GF-D8 (cell line): Measurements from ENCODE around the gene NXT1.
"Not testable (repeated sequence)": the region's sequence is repeated elsewhere in the genome, so short reads cannot be mapped to it uniquely, and the experiment has no call there.

Source experiments
- DNase-seq: peaks from one replicate; lab custom pipeline; 2025; lab: John Stamatoyannopoulos, UW

NXT1 gene

GRCh38 chr20:23350196-23350903 lies at the start of gene NXT1:
Gene NXT1, plus strand, starts transcription at chr20:23350791. Its CDS starts 3,251 bp downstream, at chr20:23354042.
- peak; percentile 87 for DNase-seq

- no peak for DNase-seq
Observed at GRCh38 chr20:23301436-23302050, 49.0 kb upstream of the NXT1 start.

- no peak for DNase-seq
Observed at GRCh38 chr20:23302386-23302785, 48.2 kb upstream of the NXT1 start.

DNA sequence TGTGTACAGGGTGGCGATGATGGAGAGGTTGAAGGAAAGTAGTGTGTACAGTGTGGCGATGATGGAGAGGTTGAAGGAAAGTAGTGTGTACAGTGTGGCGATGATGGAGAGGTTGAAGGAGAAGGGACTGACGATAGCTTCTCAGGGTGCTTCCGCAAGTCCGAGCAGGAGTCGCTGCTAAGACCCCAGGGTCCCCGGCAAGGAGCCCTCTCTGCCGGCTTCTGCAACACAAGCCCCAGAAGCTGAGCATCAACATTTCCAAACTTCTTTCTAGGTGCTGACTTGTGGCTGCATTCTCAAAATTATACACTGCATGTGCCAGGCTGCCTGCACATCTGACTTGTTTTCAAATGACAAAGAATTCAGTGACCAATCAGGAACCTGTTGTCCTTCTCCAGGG lies 47.8 kb upstream of the NXT1 start:
- no peak for DNase-seq

GRCh38 chr20:23303325-23304102 lies 47.1 kb upstream of the NXT1 start:
- no peak for DNase-seq

DNA sequence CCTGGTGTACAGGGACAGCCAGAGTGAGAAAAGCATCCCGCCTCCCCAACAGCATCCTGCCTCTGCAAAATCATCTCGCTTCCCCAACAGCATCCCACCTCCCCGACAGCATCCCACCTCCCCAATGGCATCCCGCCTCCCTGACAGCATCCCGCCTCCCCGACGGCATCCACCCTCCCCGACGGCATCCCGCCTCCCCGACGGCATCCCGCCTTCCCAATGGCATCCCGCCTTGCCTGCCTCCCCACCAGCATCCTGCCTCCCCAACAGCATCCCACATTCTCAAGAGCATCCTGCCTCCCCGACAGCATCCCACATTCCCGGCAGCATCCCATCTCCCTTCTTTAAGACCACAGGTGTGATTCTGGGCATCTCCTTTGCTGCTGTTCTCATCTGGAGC lies 46.0 kb upstream of the NXT1 start:
- no peak for DNase-seq

- DNase-seq: no peak
Observed at GRCh38 chr20:23305098-23305497, 45.5 kb upstream of the NXT1 start.

GRCh38 chr20:23307393-23307792 lies 43.2 kb upstream of the NXT1 start:
- DNase-seq: not testable (repeated sequence)

- no peak for DNase-seq
Observed at GRCh38 chr20:23308024-23308423, 42.6 kb upstream of the NXT1 start.

DNA sequence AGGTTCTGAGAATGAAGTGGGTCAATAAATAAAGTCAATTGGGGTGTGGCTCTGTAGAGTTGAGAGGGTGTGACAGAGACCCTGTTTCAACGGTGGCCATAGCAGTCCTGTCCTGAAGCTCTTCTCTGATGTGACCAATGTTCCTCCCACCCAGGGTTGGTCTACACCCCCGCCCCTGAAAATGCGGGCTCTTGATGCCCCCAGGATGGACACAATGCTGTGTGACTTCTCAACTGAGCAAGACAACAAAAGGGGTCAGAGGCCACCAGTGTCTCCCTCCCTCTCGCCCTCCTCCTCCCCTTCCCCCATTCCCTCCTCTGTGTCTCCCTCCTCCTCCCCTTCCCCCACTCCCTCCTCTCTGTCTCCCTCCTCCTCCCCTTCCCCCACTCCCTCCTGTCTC lies 41.7 kb upstream of the NXT1 start:
- DNase-seq: no peak

GRCh38 chr20:23309781-23310180 lies 40.8 kb upstream of the NXT1 start:
- no peak for DNase-seq

DNA sequence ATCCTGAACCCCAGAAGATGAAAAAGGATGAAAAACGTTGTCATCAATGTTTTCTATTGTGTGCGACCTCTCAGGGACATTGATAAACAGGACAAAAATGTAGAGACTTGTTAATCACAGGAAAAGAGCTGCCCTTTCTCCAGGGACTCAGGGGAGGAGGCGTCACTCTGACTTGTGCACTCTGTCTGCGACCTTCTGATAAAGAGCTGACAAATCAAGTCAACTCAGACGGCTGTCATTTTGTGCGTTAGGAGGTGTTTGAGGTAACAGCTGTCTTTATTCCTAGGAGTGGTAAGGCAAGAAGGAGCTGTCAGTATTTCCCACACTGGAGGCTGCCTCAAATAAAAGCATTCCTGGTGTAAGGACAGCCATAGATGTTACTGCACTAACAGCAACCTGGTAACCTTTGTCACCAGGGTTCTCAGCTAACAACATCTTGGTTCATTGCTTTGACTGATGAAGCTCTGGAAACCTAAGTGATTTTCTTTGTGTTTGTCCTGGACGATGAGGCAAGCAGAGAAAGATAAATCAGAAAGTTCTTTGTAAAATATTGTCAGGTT lies 38.6 kb upstream of the NXT1 start:
- no peak for DNase-seq

DNA sequence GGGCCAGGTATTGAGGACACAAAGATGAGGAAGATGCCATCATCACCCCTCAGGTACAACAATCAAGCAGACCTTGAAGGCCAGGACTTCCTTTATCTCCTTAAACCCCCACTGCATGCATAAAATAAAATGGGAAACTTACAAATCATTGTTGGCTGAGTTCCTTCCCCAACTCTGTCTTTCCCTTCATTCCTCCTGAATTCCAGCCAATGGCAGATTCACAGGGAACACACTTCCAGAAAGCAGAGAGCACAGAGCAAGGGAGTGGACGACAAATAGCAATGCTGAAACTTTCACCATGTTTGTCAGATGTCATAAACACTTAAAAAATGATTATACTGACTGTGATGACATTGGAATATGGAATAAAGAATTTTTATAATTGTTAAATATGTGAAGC lies 37.3 kb upstream of the NXT1 start:
- no peak for DNase-seq

DNA sequence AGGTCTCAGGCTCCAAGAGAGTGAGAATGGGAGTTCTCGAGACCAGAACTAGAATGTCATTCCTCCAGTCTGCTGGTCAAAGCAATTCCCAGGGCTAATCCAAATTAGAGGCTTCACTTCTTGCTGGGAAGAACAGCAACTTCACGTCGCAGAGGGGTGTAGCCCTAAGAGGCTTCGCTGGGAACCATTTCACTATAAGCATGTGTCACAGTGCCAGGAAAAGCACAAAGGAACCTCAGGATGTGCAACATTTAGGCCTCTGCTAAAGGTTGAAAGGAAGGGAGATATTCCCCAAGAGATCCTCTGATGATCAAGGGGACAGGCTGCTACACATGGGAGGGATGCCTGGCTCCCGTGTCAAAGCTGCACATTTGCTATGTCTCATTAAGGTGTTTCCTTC lies 35.9 kb upstream of the NXT1 start:
- DNase-seq: no peak

GRCh38 chr20:23315099-23315498 lies 35.5 kb upstream of the NXT1 start:
- DNase-seq: no peak

GRCh38 chr20:23316626-23317025 lies 34.0 kb upstream of the NXT1 start:
- no peak for DNase-seq

DNA sequence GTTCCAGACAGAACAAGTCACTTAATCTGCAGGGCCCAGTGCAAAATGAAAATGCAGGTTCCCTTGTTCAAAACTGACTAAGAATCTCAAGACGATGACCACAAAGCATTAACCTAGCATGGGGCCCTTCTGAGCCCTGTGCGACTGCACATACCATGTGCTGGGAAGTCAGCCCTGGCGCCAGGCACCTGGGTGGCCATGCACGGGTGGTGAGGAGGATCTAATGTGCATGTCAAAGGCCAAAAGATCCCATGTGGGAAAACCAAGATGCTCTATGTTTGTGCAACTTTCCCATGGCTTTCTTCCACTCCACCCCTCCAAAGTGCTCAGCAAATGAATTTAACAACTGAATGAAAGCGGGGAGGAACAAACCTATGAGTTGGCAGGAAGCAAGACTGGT lies 33.5 kb upstream of the NXT1 start:
- DNase-seq: no peak

DNA sequence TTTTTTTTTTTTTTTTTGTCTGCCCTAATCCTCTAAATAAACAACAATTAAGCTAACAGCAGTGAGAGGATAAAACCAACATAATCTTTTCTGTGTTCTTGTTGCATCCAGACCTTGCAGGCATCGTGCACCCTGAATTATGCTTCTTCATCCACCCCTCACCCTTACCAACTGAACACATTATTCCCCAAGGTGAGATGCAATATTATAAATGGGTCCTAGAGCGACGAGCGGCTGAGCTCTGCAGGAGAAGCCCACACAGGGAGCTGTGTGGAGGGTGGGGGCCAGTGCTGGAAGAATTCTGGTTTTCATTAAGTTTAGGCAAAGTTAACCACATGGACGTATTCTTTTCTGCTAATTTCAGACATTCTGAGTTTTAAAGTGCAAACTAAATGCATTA lies 32.2 kb upstream of the NXT1 start:
- DNase-seq: no peak

DNA sequence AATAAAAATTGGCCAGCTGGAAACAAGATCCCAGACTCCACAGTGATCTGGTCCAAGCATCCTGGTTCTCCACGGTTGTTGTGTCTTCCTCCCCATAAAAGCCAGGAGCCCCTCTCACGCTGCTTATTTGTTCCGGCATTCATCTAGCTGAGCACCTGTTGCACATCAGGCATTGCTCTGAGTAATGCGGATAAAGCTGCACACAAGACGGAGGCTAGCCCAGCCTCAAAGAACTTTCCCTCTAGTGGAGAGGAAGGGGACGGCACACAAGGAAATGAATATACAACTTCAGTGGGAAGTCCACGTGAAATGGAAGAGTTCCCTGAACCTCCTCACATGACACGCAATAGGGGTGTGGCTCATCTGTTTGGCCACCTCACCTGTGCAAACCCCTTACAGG lies 30.3 kb upstream of the NXT1 start:
- DNase-seq: no peak

- no peak for DNase-seq
Observed at GRCh38 chr20:23325107-23325506, 25.5 kb upstream of the NXT1 start.

DNA sequence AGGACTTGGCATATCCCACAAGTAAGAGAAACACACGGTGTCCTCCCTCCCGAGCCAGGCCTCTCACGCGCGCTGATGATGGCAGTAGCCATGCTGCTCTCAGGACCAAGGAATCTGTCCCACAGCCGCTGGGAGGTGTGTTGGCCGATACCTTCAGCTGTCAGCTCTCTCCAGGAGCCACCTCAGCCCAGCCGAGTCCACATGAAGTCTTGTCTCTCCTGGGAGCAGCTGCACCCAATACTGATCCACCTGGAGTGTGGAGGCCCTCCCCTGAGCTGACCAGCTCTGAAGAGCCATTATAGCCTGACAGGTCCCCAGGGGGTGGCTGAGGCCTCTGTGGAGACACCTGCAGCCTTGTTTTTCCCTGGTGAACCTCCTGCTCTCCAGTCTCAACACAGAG lies 23.8 kb upstream of the NXT1 start:
- DNase-seq: no peak

- no peak for DNase-seq
Observed at GRCh38 chr20:23327617-23328333, 22.8 kb upstream of the NXT1 start.
